GM18499 (cell line): ENCODE data around the gene ABCF3.

ENCODE experiments used
- ATAC-seq: cut with Tn5 transposase; IDR thresholded peaks from one replicate; pipeline ENCODE4 v1.9.1; 2021; ENCODE audit warnings: moderate number of reproducible peaks; ENCODE audit not compliant: insufficient read depth, unreplicated experiment

ABCF3 gene

GRCh38 chr3:184165543-184165942 is 20.5 kb upstream of the ABCF3 start:
- no peak for ATAC-seq

DNA sequence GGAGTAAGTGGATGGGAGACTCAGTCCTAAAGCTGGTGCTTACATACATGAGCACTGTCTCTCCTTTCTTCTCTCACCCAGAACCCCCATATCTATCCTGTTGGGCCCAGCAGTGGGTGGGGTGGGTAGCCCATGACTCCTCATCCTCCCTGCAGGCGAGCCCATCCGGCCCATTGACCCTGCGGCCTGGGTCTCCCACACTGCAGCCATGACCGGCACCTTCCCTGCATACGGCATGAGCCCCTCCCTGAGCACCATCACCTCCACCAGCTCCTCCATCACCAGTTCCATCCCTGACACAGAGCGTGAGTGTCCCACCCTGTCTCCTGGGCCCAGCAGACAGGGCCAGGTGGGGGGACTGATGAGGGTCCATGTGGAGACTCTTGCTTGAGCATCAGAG is 19.3 kb upstream of the ABCF3 start:
- ATAC-seq: no peak

DNA sequence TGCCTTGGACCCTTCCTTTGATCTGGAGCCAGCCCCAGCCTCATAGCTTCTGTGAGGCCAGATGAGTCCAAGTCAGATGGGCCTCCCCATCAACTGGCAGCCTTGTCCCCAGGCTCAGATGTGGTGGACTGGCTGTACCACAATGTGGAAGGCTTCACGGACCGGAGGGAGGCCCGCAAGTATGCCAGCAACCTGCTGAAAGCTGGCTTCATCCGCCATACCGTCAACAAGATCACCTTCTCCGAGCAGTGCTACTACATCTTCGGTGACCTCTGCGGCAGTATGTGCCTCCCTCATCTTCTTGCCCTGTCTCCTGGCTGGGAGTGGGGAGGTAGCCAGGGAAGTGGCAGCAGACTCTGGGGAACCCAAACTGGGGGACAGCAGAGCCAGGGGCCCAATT is 18.2 kb upstream of the ABCF3 start:
- ATAC-seq: no peak

DNA sequence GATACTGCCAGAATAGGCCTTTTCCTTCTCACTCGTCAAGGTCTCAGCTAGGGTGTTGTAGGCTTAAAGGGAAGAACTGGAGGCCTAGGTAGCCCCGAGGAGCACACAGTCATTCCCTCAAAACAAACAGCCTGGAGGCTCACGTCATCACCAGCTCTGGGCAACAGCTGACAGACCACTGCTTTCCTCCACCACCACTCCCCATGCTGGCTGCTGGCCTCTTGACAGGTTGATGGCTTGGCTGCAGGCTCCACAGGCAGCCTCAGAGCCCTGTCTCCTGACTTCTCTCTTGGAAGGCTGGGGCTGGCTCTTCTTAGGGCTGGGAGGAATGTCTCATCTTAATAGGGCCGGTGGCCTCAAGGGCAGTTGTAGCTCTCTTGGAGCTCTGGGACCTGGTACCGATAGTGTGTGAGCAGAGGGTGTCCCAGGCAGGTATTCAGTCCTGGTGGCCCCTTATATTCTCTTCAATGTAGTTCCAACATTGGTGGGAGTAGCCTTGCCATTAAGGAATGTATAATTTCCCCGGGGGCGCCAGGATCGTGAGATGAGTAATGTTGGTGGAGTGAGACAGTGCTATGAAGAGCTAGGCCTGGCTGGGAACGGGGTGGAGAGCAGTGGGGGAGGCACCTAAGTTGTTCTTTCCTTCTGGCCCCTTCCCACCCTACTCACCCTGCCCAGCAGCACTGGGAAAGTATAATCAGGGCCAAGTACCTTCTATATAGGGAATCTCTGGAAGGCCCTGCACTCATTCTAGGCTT is 17.5 kb upstream of the ABCF3 start:
- no peak for ATAC-seq

DNA sequence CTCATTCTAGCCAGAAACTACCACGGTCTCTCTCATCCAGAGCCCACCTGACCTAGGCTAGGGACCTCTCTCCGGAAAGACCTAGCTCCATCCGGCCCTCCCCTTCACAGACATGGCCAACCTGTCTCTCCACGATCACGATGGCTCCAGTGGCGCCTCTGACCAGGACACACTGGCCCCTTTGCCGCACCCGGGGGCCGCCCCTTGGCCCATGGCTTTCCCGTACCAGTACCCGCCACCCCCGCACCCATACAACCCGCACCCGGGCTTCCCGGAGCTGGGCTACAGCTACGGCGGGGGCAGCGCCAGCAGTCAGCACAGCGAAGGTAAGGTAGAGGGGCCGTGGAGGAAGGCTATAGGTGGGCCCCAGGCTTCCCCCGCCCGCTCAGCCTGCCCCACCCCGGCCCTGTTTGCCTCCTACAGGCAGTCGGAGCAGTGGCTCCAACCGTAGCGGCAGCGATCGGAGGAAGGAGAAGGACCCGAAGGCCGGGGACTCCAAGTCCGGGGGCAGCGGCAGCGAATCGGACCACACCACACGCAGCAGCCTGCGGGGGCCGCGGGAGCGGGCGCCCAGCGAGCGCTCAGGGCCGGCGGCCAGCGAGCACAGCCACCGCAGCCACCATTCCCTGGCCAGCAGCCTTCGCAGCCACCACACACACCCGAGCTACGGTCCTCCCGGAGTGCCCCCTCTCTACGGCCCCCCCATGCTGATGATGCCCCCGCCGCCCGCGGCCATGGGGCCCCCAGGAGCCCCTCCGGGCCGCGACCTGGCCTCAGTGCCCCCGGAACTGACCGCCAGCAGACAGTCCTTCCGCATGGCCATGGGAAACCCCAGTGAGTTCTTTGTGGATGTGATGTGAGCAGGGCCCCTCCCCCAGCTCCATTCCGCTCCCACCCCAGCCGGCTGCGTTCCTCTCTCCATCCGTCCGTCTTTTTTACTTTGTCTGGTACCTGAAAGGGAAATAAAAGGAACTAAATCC is 15.8 kb upstream of the ABCF3 start:
- no peak for ATAC-seq

- ATAC-seq: no peak
Observed at GRCh38 chr3:184171562-184171961, 14.4 kb upstream of the ABCF3 start.

- ATAC-seq: no peak
Observed at GRCh38 chr3:184172681-184173373, 13.2 kb upstream of the ABCF3 start.

DNA sequence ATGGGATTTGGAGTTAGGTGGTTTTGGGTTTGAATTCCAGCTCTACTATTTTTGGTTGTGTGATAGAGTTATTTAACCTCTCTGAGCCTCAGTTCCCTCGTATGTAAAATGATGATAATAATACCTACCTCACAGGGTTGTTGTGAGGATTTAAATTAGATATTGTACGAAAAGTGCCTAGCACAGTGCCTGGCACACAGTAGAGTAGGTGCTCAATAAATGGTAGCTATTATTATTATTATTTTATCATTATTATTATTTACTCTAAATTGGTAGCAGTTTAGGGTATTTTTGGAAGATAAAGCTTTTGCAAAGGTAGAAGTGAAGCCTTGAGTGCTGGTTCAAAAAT is 12.7 kb upstream of the ABCF3 start:
- no peak for ATAC-seq

DNA sequence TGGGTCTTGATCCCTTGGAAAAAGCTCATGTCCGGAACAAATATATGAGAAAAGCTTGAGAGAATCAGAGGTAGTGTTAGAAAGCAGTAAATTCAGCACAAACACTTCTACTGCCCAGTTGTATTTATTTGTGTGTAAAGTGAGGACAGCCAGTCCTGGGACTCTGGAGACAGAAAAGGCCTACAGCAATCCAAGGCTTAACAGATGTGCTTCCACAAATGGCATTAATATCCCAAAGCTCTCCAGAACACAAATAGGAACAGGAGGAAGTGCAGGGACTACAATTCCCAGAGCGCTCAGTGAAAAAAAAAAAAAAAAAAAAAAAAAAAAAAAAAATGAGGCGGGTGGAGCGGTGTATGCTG is 11.7 kb upstream of the ABCF3 start:
- ATAC-seq: no peak

- ATAC-seq: peak; percentile 86
Observed at GRCh38 chr3:184174646-184175492, 11.1 kb upstream of the ABCF3 start, which contains the start of gene AP2M1. Gene AP2M1, plus strand, starts transcription at chr3:184174855. Its CDS starts 2,139 bp downstream, at chr3:184176994.

DNA sequence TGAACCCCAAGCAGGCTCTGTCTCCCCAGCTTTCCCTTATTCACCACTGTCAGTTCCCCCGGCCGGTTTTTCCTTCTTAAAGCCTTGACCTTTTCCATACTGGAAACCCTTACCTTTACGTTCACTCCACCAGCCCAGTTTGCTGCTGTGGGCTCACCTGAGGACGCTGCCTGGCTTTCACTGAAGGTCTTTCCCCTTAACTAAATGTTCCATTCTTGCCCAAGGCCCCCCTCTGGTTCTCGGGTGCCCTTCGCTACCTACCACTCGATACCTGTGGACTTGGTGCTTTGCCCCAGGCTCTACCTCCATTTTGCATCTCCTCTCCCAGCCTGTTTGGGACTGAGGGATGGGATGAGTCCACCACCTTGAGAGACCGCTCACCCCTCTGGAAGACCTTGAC is 10.5 kb upstream of the ABCF3 start:
- no peak for ATAC-seq

- ATAC-seq: no peak
Observed at GRCh38 chr3:184175981-184176376, 10.0 kb upstream of the ABCF3 start.

- ATAC-seq: no peak
Observed at GRCh38 chr3:184176377-184177330, 9.3 kb upstream of the ABCF3 start.

GRCh38 chr3:184177331-184177731 is 8.7 kb upstream of the ABCF3 start:
- no peak for ATAC-seq

DNA sequence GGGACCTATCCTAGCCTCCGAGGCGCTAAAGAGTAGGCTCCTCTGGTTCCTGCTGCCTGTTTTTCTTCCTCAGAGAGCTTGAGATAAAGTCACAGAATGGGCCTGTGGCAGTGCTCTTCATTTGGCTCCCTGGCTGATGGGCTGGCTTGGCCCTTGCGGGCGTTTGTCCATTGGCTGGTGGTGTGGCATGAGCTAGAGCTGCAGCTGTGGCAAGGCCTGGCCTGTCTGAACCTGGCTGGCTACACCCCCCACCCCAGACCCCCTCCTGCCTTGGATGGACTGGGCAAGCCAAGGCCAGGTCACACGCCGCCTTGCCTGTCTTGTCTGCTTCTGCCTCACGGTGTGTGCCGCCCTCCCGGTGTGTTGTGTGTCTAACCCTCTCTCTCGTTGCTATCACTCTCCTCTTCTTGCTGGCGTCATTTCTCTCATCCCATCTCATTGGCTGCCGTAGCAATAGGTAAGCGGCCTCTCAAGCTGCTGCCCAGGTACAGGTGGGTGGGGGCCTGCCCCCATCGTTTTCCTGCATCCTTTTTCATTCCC is 8.2 kb upstream of the ABCF3 start:
- no peak for ATAC-seq

DNA sequence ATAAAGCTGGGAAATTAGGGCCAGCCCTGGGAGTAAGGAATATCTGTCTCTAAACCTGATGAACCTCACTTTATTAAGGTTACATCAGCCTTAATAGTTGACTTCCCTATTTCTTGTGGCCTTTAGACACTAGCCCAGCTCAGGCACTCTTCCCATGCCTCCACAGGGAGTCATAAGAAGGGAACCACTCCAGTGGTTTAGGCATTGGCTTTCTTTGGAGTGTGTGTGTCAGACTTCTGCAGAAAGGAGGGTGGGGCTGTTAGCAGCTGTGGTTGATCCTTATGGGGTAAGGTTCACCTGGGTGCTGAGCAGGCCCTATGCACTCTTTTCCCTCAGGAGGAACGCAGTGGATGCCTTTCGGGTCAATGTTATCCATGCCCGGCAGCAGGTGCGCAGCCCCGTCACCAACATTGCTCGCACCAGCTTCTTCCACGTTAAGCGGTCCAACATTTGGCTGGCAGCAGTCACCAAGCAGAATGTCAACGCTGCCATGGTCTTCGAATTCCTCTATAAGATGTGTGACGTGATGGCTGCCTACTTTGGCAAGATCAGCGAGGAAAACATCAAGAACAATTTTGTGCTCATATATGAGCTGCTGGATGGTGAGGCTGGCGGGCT is 7.4 kb upstream of the ABCF3 start:
- no peak for ATAC-seq

- ATAC-seq: no peak
Observed at GRCh38 chr3:184180165-184180564, 5.8 kb upstream of the ABCF3 start.

DNA sequence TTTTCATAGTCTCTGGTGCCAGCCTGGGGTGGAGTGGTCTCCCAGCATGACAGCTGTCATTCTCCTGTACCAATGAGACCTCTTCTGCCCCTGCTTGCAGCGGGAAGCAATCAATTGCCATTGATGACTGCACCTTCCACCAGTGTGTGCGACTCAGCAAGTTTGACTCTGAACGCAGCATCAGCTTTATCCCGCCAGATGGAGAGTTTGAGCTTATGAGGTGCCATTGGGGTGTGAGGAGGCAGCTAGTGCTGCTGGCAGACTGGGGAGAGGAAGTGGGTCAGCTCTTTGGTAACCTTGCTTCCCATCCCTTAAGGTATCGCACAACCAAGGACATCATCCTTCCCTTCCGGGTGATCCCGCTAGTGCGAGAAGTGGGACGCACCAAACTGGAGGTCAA is 4.4 kb upstream of the ABCF3 start:
- no peak for ATAC-seq
